Ishikawa (cell line): ENCODE data around the gene TMEM178B.

Experiments
- CREB1 ChIP-seq: IDR thresholded peaks from 2 replicates; pipeline ENCODE4 v1.6.1; 2012; ENCODE audit warnings: low read depth
- EGR1 ChIP-seq: IDR thresholded peaks from 2 replicates; pipeline ENCODE4 v1.6.1; 2012
- EP300 ChIP-seq: IDR thresholded peaks from 2 replicates; pipeline ENCODE4 v1.6.1; 2012; ENCODE audit warnings: borderline replicate concordance
- FOXM1 ChIP-seq: IDR thresholded peaks from 2 replicates; pipeline ENCODE4 v1.6.1; 2012; ENCODE audit warnings: low read depth, borderline replicate concordance
- RAD21 ChIP-seq: IDR thresholded peaks from 2 replicates; pipeline ENCODE4 v1.6.1; 2012; ENCODE audit warnings: low read depth
- TAF1 ChIP-seq: IDR thresholded peaks from 2 replicates; pipeline ENCODE4 v1.6.1; 2012; ENCODE audit warnings: low read depth, mild to moderate bottlenecking
- USF1 ChIP-seq: IDR thresholded peaks from 2 replicates; pipeline ENCODE4 v1.6.1; 2012
- YY1 ChIP-seq: IDR thresholded peaks from 2 replicates; pipeline ENCODE4 v1.6.1; 2012; ENCODE audit warnings: low read depth
- ZBTB7A ChIP-seq: IDR thresholded peaks from 2 replicates; pipeline ENCODE4 v1.6.1; 2012; ENCODE audit warnings: low read depth

GRCh38 chr7:141313896-141314295 lies 240.0 kb downstream of the TMEM178B start:
- TF ChIP-seq YY1 (no peak), RAD21 (no peak), USF1 (no peak), ZBTB7A (no peak), FOXM1 (no peak), EP300 (no peak), TAF1 (no peak), CREB1 (no peak), EGR1 (no peak)
